GM21619 (cell line): ENCODE measurements around the gene OPA3.
A peak's percentile ranks its signal among the peaks of the same experiment; 100 is the strongest.
"Not testable (repeated sequence)": the region's sequence is repeated elsewhere in the genome, so short reads cannot be mapped to it uniquely, and the experiment has no call there.

ENCODE experiments used
- ATAC-seq: cut with Tn5 transposase; IDR thresholded peaks from one replicate; pipeline ENCODE4 v1.9.1; 2021; ENCODE audit not compliant: unreplicated experiment

OPA3 gene

GRCh38 chr19:45523642-45524256 lies 60.9 kb downstream of the OPA3 start:
- peak; percentile 63 for ATAC-seq

- ATAC-seq = no peak
Observed at GRCh38 chr19:45522010-45522941, 62.3 kb downstream of the OPA3 start.

GRCh38 chr19:45518469-45518826 lies 66.2 kb downstream of the OPA3 start:
- ATAC-seq = no peak

GRCh38 chr19:45517641-45518468 lies 66.7 kb downstream of the OPA3 start:
- no peak for ATAC-seq

DNA sequence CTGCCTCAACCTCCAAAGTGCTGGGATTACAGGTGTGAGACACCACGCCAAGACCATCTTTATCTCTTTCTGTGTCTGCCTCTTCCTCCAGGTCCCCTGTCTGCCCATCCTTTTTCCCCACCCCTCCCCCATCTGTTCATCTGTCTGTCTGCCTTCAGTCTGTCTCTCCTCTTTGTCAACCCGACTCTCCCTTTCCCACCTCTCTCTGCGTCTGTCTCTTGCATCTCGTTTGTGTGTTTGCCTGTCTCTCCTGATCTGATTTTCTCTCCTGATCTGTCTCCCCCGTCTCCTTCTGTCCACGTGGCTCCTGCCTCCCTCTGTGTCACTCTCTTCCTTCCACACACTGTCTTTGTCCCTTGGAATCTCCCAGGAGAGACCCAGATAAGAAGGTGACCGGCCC lies 67.4 kb downstream of the OPA3 start:
- ATAC-seq = no peak

DNA sequence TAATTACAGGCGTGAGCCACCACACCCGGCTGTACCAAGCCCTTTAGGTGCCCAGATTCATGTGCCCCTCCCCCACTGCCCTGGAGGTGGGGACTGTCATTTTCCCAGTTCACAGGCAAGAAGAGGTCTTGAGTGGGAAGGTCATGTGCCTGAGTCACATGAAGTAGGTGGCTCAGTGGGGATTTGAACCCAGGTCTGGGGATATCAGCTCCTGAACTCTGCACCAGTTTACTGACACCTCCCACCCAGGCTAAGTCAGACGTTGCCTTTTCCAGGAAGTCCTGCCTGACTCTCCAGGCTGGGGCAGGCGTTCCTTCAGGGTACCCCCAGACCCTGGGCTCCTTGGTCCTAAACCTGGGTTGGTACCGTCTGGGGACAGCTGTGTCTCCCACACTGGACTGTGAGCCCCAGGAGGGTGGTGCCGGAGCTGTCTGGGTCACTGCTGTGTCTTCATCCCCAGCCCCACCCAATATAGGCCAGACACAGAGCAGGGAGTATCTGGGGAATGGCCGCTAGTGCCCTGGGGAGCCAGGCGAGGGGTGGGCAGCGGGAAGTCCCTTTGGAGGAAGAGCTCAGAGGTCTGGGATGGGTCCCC lies 68.7 kb downstream of the OPA3 start:
- ATAC-seq = no peak

DNA sequence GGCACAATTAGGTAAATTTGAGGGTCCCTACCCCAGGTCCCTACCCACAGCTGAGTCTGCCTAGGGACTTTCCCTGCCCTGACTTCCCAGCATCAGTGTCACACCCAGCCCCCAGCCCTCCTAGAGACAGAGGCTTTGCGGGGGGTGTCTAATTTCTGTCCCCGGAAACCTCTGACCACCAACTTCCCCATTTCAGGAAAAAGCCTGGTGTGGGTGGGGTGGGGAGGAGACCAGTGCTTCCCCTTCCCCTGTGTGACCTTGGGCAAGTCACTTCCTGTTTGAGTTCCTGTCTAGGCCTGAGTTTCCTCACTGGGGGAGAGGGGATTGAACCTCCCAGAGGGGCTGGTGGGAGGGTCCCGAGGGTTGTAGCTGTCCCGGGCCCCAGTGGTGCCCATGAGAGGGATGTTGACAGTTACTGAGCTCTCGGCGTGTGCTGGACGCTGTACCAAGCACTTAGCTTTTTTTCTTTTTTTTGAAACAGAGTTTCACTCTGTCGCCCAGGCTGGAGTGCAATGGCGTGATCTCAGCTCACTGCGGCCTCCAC lies 69.4 kb downstream of the OPA3 start:
- ATAC-seq = no peak

DNA sequence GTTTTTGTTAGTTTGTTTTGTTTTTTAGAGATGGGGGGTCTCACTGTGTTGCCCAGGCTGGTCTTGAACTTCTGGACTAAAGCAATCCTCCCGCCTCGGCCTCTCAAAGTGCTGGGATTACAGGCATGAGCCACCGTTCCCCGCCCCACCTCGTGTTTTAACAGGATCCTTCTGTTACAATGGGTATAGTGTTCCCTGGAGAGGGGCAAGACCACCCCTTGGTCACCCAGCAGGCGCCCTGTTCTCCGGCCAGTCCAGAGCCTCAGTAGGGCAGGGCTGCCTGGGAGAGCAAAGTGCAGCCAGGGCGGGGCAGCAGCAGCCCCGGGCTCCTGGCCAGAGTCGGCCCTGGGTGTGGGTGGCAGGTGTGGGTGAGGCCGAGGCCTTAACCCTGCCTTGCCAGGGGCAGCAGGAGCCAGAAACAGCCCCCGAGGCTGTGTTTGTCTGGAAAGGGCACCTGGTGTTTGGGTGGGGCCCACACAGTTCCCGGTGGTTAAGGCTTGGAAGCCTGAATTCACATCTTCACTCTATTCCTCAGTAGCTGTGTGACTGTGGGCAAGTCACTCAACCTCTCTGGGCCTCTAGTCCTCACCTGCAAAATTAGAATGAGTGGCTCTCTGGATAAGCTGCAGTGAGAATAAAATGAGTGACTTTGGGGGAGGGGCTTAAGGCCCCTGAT lies 70.1 kb downstream of the OPA3 start:
- no peak for ATAC-seq

DNA sequence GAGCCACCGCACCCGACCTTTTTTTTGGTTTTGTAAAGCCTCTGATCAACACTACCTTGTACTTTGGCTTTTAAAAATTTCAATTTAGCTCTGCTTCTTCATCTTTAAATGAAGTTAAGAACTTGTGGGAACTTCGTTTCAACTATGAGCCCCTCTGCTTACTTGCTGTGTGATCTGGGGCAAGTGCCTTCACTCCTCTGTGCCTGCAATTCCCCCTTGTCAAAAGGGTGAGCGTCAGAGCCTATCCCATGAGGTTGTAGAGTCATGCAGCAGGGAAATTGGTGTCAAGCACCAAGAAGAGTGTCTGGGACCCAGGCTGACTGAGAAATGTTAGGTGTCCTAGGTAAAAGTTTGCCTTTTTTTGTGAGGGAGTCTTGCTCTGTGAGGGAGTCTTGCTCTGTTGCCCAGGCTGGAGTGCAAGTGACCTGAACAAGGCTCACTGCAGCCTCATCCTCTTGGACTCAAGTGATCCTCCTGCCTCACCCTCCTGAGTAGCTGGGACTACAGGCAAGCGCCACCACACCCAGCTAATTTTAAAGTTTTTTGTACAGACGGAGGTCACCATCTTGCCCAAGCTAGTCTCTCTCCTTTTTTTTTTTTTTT lies 71.6 kb downstream of the OPA3 start:
- no peak for ATAC-seq

GRCh38 chr19:45511074-45511473 lies 73.5 kb downstream of the OPA3 start:
- no peak for ATAC-seq

DNA sequence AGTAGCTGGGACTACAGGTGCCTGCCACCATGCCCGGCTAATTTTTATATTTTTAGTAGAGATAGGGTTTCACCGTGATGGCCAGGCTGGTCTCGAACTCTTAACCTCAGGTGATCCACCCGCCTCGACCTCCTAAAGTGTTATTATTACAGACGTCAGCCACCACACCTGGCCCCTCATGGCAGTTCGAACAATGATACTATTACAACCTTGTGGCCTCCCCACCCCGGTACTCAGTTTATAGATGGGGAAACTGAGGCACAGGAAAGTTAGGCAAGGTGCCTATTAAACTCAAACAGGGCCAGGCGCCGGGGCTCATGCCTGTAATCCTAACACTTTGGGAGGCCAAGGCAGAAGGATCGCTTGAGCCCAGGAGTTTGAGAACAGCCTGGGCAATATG lies 74.2 kb downstream of the OPA3 start:
- ATAC-seq = not testable (repeated sequence)

- ATAC-seq = no peak
Observed at GRCh38 chr19:45509692-45510015, 74.9 kb downstream of the OPA3 start.

- ATAC-seq = no peak
Observed at GRCh38 chr19:45508861-45509691, 75.5 kb downstream of the OPA3 start.

DNA sequence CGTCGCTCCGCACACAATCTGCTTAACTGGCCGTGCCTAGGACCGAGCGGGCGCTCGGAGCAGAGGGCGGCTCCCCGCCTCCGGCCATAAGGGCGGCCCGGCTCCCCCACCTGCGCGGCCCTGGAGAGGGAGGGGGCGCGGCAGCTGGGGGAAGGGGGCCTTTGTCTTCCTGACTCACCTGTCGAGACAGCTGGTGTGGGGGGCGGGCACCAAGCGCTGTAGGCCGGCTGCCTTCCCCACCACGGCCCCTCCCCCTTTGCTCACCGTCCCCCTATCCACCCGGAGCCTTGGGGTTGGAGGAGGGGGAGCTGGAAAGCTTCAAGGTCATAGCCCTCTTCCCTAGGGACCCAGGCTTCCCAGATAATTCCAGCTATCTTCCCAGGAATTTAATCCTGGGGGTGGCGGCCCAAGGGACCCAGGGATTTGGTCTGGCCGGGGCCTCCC lies 76.2 kb downstream of the OPA3 start:
- no peak for ATAC-seq

DNA sequence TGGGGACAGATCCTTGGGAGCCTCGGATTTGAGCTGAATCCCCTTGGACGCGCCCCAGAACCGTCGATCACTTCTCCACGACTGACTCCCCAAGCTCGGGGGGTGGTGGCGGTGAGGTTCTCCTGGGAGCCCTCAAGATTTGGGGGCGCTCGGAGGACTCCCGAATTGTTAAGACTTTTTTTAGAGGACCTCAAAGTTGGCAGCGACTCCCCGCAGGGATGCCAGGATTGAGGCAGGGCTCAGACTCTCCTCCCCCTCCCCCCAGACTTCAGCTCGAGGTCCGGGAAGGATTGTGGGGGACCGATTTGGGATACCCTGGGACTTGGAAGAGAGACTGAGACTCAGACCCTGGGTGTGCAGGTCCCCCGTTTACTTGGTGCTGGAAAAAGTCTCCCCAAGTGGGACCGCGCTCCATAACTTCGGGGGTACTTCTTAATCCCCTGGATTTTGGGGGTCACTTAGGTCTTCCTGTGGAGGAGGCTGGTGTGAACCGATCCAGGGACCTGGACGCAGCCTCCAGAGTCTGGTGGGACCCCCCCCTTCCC lies 76.7 kb downstream of the OPA3 start:
- no peak for ATAC-seq

DNA sequence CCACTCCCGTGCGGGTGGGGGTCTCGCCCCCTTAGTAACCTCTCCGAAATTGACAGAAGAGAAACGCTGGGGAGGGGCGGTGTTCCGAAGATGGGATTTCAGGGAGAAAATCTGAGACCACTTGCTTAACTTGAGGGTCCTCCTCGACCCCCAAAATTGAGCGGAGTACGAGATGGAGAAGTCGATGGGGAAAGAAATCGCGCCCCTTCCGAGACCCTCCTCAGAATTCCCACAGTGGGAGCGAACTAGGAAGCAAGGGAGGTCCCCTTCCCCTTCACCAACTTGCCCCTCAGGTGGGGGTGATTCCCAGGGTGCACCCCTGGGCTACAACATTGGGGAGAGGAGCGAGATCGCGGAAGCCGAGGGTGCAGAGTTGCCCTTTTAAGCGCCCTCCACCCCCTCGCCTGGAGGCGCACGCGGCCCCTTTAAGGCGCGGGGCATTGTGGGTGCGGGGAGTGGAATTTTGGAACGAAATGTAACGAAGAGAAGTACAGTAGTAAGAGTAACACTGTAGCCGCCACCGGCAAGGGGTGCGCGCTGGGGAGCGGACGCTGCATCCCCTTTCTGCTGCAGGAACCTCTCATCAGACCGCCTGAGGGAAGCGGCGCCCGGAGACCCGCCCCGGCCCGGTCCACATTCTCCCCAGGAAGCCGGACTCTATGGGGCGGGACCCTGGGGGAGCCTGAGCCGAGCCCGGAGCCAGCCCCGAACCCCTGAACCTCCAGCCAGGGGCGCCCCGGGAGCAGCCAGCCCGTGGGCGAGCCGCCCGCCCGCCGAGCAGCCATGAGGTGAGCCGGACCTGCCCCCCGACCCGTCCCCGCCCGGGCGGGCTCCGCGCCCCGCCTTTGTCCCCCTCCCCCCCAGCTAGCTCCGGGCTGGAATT lies 77.4 kb downstream of the OPA3 start, which contains the start of gene VASP:
VASP (plus strand) TSS at position 491 of the 883 bp plus-strand sequence; CDS start at position 784, 293 bp downstream.
- ATAC-seq = peak; percentile 45

DNA sequence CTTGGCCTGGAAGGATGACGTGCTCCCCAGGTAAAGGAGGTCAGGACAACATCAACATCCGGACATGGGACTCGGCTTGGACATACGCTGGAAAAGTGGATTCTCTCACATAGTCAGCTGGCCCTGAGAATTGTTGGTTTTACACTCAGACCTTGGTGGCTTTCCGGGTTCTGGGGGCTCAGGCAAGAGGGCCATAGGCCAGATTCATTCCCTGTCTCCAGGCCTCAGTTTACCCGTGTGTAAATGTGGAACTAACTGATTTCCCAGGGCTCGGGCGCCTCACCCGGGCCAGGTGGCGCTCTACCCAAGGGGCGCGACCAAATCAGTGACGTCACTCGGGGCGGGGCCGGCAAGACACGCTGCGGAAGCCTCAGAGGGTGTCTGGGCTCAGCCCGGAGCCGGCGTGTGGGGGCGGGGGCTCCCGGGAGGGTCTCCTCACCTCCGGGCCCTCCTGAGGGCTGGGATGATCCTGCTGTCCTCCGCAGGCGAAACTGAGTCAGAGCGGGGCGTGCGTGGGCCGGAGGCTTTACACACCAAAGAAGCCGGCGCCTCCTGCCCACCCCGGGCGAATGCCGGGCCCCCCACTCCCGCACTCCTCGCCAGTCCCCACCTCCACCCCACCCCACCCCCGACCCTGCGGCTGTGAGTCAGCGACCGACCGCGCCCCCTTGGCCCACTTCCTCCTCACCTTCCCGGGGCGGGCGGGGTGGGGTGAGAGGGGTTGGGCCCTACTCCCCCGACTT lies 78.2 kb downstream of the OPA3 start:
- ATAC-seq = peak; percentile 54
